ENCODE data around the gene MACF1. TPM values are rescaled to one million over a fixed set of nuclear protein-coding genes. Genes with fewer than 3 reads are reported as not detected.

Gene MACF1
- total and polyA plus RNA-seq, 2 of the 13 experiments (the other 11 are each of a cell fraction or from before 2014, with no cell fraction given): 36.7 to 65.4 TPM

GRCh38 chr1:39418236-39418635 lies 213.7 kb downstream of the MACF1 start (continued):
- no peak for TF ChIP-seq FOXJ3 (CRISPR knock-in tag; IDR thresholded peaks at IDR 0.05; ENCODE audit: borderline replicate concordance)
- no peak for TF ChIP-seq SP5 (CRISPR knock-in tag; IDR thresholded peaks at IDR 0.05; ENCODE audit: borderline replicate concordance, low read depth)
- no peak for TF ChIP-seq SNAPC5 (CRISPR knock-in tag; IDR thresholded peaks at IDR 0.05; ENCODE audit: borderline replicate concordance)
- TF ChIP-seq TAF15 (IDR thresholded peaks at IDR 0.05; ENCODE audit: low read depth, low read length, poor library complexity, severe bottlenecking): no peak
- TF ChIP-seq ZNF709 (CRISPR knock-in tag; IDR thresholded peaks at IDR 0.05): no peak
- TF ChIP-seq TMF1 (CRISPR knock-in tag; IDR thresholded peaks at IDR 0.05; ENCODE audit: low read depth): no peak
- no peak for TF ChIP-seq ZNF652 (CRISPR knock-in tag; IDR thresholded peaks at IDR 0.05; ENCODE audit: borderline replicate concordance, low read depth)
- TF ChIP-seq THAP8 (CRISPR knock-in tag; IDR thresholded peaks at IDR 0.05; ENCODE audit: borderline replicate concordance): no peak
- TF ChIP-seq CEBPZ (IDR thresholded peaks at IDR 0.05; ENCODE audit: low read length): no peak

- no peaks in the 10 kb centered on the region for H3K9me3 ChIP-seq (ENCODE audit: low read length)
- H4K20me1 ChIP-seq (ENCODE audit: insufficient read depth, low read length): no peaks in the 10 kb centered on the region
- DNase-seq (ENCODE audit: low spot score) (no peak), ATAC-seq (no peak), FAIRE-seq (no peak)
- no peak overlapping the region for H3K27ac ChIP-seq (ENCODE audit: extremely low read length, insufficient read depth, low read length)
- peaks cover 20% of the 10 kb centered on the region for H3K4me1 ChIP-seq (ENCODE audit: insufficient read depth, low read length)
- H3K4me2 ChIP-seq (ENCODE audit: low read depth, low read length): no peak overlapping the region
- POLR2A ChIA-PET: interaction anchor here (1.1 kb wide), 1 partner anchor 13 kb away, joined by 3 read pairs; no protein-coding TSS in a partner anchor
- peaks cover 9 to 48% of the 10 kb centered on the region in 2 experiments for H3K36me3 ChIP-seq (replicated peaks in 1 of 2; ENCODE audit: control insufficient read depth in 1 of 2, insufficient read depth in 2 of 2, low read length in 2 of 2)
- peaks cover 38% of the 10 kb centered on the region for H3K79me2 ChIP-seq (ENCODE audit: insufficient read depth, low read length)
- H3K4me3 ChIP-seq (replicated peaks in 1 of 3; ENCODE audit: insufficient read depth in 1 of 3, low read depth in 2 of 3, low read length in 3 of 3): no peak overlapping the region
- no TSS peak for BruUV-seq (replicated peaks)
- CTCF ChIA-PET (ENCODE audit: low intra/inter-chr PET ratio, low total read pairs): no interaction called here
- no peak overlapping the region for H2AFZ ChIP-seq (ENCODE audit: low read length)
- TF ChIP-seq MEIS1 (CRISPR knock-in tag; IDR thresholded peaks at IDR 0.05; ENCODE audit: borderline replicate concordance): no peak
- TF ChIP-seq FOSL1 (CRISPR knock-in tag; IDR thresholded peaks at IDR 0.05; ENCODE audit: borderline replicate concordance): no peak
- no peak for TF ChIP-seq ZNF432 (CRISPR knock-in tag; IDR thresholded peaks at IDR 0.05; ENCODE audit: borderline replicate concordance)
- TF ChIP-seq ZNF337 (CRISPR knock-in tag; IDR thresholded peaks at IDR 0.05; ENCODE audit: borderline replicate concordance, low read depth): no peak
- no peak for TF ChIP-seq ZNF280D (CRISPR knock-in tag; IDR thresholded peaks at IDR 0.05)
- TF ChIP-seq ZNF546 (CRISPR knock-in tag; conservative IDR thresholded peaks at IDR 0.05): no peak
- TF ChIP-seq ZNF460 (CRISPR knock-in tag; IDR thresholded peaks at IDR 0.05; ENCODE audit: borderline replicate concordance): no peak
- TF ChIP-seq GABPA (IDR thresholded peaks at IDR 0.05; ENCODE audit: low read depth, low read length): no peak
- TF ChIP-seq GABPA (CRISPR knock-in tag; IDR thresholded peaks at IDR 0.05; ENCODE audit: low read depth): no peak
- no peaks in the 10 kb centered on the region for H3K27me3 ChIP-seq (ENCODE audit: control insufficient read depth in 1 of 2, insufficient read depth in 2 of 2, low read length in 2 of 2)
- intact Hi-C loops (cut with micrococcal nuclease; ENCODE audit: unreplicated experiment): no loop called here
- no peak overlapping the region for H3K9ac ChIP-seq (ENCODE audit: insufficient read depth, low read depth, low read length)
- in situ Hi-C loops (cut with HindIII; ENCODE audit: extremely low pct_ligation_motif_present, low pct_unique_long_range_greater_than_20kb): no loop called here
These were observed 216.0 kb downstream of the MACF1 start for GRCh38 chr1:39420493-39420892.

Measured in HepG2 (cell line).